Fibroblast of mammary gland (primary cell): ENCODE results near the gene LARP4B.

ENCODE experiments used
- DNase-seq: peaks from one replicate; pipeline ENCODE4 v3.0.0-alpha.2; 2010; ENCODE audit warnings: low read depth
- H3K4me3 ChIP-seq: 2 replicates; pipeline ENCODE4 v1.5.1; 2011; ENCODE audit warnings: low read depth, mild to moderate bottlenecking, low read length, moderate library complexity; ENCODE audit not compliant: control insufficient read depth
- TF ChIP-seq, protein P1 (sequence below): conservative IDR thresholded peaks from 2 replicates; pipeline ENCODE4 v1.5.1; 2011; ENCODE audit warnings: low read depth, low read length, inconsistent platforms; ENCODE audit not compliant: control insufficient read depth, insufficient read depth

Gene LARP4B

DNA sequence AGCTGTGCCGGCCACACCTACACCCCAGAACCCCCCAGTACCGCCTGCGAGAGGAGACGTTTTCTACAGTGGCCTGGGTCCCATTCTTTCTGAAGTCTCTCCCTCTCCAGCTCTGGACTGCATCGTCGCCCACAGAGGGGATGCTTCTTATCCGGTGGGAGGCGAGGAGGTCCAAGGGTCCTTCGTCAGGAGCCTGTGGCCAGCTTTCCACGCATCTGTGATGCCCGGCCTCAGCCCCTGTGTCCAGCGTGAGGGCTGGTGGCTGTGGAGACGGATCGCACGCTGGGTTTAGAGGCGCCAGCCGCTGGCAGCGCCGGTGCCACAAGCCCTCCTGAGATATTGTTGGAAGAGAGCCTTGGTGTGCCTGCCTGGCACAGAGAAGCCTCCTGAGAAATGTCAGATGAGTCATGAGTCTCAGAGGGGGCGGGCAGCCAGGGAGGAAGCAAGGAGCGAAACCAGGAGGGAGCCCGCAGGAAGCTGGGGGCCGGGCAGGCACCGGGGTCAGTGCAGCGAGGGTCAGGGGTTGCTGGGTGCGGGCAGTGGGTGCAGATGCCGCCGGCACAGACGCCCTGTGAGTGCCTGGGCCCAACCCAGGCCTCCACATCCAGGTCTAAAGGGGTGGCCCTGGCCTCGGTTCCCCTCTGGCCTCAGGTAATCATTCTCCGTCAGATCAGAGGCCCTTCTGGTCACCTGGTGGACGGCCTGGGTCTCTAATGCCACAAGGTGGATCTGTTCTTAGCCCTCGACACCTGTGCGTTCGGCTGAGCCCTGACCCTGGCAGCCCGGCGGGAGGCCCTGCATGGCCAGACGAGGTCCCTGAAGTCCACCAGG is 156.0 kb downstream of the LARP4B start:
- DNase-seq: peak; percentile 23
- no peak overlapping the region for H3K4me3 ChIP-seq

DNA sequence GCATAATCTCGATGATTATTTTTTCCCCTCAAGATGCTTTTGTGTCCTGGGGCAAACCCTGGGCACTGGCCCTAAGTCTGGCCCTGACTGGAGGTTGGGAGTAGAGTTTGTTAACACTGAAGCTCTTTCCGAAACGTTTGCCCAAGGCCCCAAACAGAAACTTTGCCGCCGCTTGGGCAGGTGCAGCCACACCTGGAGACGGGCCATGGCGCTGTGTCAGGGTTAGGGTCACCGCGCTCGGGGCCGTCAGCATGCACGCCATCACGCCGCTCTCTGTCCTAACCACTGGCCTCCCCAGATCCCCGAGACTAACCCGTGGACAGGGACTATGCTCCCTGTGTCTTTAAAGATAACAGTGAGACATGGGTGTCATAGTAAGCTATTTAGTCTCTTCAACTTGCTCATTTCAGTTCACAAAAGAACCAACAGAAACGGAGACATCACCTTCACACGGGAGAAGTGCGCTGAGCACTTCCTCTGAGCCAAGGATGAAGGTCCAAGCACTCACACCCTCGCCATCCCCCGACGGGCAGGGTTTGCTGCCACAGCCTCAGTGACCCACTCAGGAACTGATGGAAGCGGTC is 156.8 kb downstream of the LARP4B start:
- TF ChIP-seq, protein P1, sequence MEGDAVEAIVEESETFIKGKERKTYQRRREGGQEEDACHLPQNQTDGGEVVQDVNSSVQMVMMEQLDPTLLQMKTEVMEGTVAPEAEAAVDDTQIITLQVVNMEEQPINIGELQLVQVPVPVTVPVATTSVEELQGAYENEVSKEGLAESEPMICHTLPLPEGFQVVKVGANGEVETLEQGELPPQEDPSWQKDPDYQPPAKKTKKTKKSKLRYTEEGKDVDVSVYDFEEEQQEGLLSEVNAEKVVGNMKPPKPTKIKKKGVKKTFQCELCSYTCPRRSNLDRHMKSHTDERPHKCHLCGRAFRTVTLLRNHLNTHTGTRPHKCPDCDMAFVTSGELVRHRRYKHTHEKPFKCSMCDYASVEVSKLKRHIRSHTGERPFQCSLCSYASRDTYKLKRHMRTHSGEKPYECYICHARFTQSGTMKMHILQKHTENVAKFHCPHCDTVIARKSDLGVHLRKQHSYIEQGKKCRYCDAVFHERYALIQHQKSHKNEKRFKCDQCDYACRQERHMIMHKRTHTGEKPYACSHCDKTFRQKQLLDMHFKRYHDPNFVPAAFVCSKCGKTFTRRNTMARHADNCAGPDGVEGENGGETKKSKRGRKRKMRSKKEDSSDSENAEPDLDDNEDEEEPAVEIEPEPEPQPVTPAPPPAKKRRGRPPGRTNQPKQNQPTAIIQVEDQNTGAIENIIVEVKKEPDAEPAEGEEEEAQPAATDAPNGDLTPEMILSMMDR: no peak
- no peak overlapping the region for H3K4me3 ChIP-seq
- no peak for DNase-seq

More for the DNA sequence above, 156.0 kb downstream of the LARP4B start:
- TF ChIP-seq, protein P1: no peak

DNA sequence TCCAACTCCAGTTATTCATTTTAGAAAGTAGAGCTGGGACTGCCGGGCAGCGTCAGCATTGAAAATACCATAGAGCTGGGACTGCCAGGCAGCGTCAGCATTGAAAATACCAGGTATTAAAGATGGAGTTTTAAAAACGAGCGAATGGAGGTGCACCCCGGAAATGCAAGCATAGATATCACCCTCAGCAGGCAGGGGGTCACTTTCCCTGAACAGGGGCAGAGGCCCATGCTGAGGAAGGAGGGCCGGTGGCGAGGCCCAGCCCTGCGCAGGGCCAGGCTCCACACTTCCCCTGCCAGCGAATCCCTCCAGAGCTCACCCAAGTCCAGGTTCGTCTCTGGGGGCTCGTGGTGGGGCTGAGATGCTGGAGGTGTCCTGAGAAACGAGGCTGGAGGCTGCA is 157.3 kb downstream of the LARP4B start:
- TF ChIP-seq, protein P1: no peak
- no peak overlapping the region for H3K4me3 ChIP-seq
- DNase-seq: no peak

DNA sequence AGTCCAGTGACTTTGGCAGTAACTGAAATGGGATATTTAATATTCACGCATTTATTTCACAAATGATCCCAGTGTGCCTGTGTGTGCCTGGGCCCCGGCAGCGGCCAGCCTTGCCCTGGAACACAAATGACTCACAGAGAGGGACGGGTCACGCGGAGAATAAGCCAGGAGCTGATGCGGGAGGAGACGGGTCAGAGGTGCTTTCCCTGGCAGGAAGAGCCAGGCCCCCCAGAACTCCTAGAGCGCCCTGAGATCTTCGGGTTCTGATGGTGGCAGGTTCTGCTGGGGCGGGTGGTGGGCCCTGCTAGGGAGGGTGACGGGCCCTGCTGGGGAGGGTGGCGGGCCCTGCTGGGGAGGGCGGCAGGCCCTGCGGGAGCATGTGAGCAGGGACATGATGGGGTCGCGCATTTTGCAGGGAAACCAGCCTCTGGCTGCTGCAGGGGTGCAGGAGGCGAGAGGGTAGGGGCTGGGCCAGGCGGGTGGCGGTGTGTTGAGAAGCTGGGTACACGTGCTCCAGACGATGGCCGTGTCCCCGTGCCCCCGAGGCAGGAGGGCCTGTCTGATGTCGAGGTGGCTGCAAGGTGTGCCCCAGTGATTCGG is 157.8 kb downstream of the LARP4B start:
- DNase-seq: no peak
- H3K4me3 ChIP-seq: no peak overlapping the region
- TF ChIP-seq, protein P1: no peak

DNA sequence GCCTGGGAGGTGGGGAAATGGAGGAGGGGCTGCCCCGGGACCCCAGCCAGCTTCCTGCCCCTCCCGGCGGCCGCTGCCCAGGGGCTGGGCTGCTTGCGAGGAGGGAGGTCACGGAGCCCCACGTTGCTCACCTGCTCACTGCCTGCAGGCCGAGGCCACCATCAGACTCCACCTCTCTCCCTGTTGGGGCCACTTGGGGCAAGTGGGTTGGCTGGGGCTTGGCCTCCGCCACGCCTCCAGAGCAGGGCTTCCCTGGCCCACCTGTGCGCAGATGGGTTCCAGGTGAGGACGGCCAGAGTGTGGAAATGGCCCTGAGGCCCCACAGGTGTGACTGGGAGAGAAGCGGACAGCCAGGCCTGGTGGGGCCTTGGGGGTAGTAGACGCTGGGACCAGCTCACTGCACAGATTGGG is 159.3 kb downstream of the LARP4B start:
- no peak for DNase-seq
- H3K4me3 ChIP-seq: no peak overlapping the region
- TF ChIP-seq, protein P1: no peak

DNA sequence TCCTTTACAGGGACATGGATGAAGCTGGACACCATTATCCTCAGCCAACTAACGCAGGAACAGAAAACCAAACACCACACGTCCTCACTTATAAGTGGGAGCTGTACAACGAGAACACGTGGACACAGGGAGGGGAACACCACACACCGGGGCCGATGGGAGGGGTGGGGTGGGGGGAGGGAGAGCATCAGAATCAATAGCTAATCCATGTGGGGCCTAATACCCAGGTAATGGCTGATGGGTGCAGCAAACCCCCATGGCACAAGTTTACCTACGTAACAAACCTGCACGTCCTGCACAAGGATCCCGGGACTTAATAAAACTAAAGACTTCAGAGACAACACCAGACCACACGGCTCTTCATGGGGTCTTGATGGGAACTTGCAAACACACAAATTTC is 159.9 kb downstream of the LARP4B start:
- TF ChIP-seq, protein P1: no peak
- no peak for DNase-seq

More for the DNA sequence above, 159.9 kb downstream of the LARP4B start:
- no peak overlapping the region for H3K4me3 ChIP-seq
